ENCODE results near the gene RPL36A.
A peak's percentile ranks its signal among the peaks of the same experiment; 100 is the strongest.

RPL36A gene

GRCh38 chrX:101393530-101394305 lies 2.9 kb downstream of the RPL36A start:
- no peak for DNase-seq

- DNase-seq, result no peak
These were observed 3.6 kb downstream of the RPL36A start for GRCh38 chrX:101394372-101394771.

- DNase-seq, result no peak
These were observed 5.0 kb downstream of the RPL36A start for GRCh38 chrX:101395789-101396188.

GRCh38 chrX:101397779-101398178 lies 7.0 kb downstream of the RPL36A start:
- no peak for DNase-seq

- DNase-seq, result no peak
These were observed 7.9 kb downstream of the RPL36A start for GRCh38 chrX:101398694-101399093.

- DNase-seq, result no peak
These were observed 9.0 kb downstream of the RPL36A start for GRCh38 chrX:101399825-101400224.

GRCh38 chrX:101407167-101407747 lies 16.4 kb downstream of the RPL36A start:
- no peak for DNase-seq

GRCh38 chrX:101407748-101408531 lies 17.1 kb downstream of the RPL36A start, which contains the start of the genes GLA and HNRNPH2:
TSS of gene GLA (minus strand) at chrX:101407925. CDS start at chrX:101407903, 22 bp downstream.
TSS of gene HNRNPH2 (plus strand) at chrX:101408222. CDS start at chrX:101411989, 3,767 bp downstream.
- DNase-seq, result peak; percentile 94 to 96

- no peak for DNase-seq
These were observed 17.7 kb downstream of the RPL36A start for GRCh38 chrX:101408532-101408841.

GRCh38 chrX:101409043-101409442 lies 18.2 kb downstream of the RPL36A start:
- DNase-seq, result no peak

GRCh38 chrX:101410461-101410860 lies 19.6 kb downstream of the RPL36A start:
- no peak for DNase-seq

GRCh38 chrX:101411984-101412383 lies 21.2 kb downstream of the RPL36A start:
- DNase-seq, result no peak

- DNase-seq, result peak; percentile 23 to 42
These were observed 24.7 kb downstream of the RPL36A start for GRCh38 chrX:101415180-101416145.

- no peak for DNase-seq
These were observed 25.9 kb downstream of the RPL36A start for GRCh38 chrX:101416691-101417090.

- no peak for DNase-seq
These were observed 26.4 kb downstream of the RPL36A start for GRCh38 chrX:101417190-101417589.

GRCh38 chrX:101417981-101418841 lies 27.4 kb downstream of the RPL36A start:
- no peak for DNase-seq

GRCh38 chrX:101419489-101419888 lies 28.7 kb downstream of the RPL36A start:
- DNase-seq, result no peak

- no peak for DNase-seq
These were observed 37.1 kb downstream of the RPL36A start for GRCh38 chrX:101427954-101428353.

- no peak for DNase-seq
These were observed 39.1 kb downstream of the RPL36A start for GRCh38 chrX:101429934-101430333.

GRCh38 chrX:101430457-101431078 lies 39.8 kb downstream of the RPL36A start:
- no peak for DNase-seq

- no peak for DNase-seq
These were observed 51.3 kb downstream of the RPL36A start for GRCh38 chrX:101442085-101442484.
